Spleen (tissue), 11 donors: ENCODE results near the gene VTI1A. TPM values are rescaled to one million over a fixed set of nuclear protein-coding genes. Genes with fewer than 3 reads are reported as not detected.
A peak's percentile ranks its signal among the peaks of the same experiment; 100 is the strongest.

ENCODE experiments used
- DNase-seq: peaks from one replicate; pipeline ENCODE4 v3.0.0-alpha.2; 2020
- H3K27ac ChIP-seq, 8 donors: fragments of 200-600 bp; sonication (generic) in 7 of 8; 1 replicate in 4 of 8; 2 replicates in 4 of 8; pipeline versions ENCODE4 v1.5.0 to v1.8.0; 2016 to 2021; ENCODE audit warnings: inconsistent platforms in 4 of 8, mild to moderate bottlenecking in 4 of 8, moderate library complexity in 1 of 8
- H3K27me3 ChIP-seq, 7 donors: fragments of 200-600 bp; sonication (generic) in 6 of 7; replicated peaks in 1 of 7; 1 replicate in 4 of 7; 2 replicates in 3 of 7; pipeline versions ENCODE4 v1.5.0 to v1.8.0; 2016 to 2021; ENCODE audit warnings: inconsistent platforms in 3 of 7, mild to moderate bottlenecking in 1 of 7
- H3K36me3 ChIP-seq, 6 donors: fragments of 200-600 bp; sonication (generic) in 5 of 6; 1 replicate in 4 of 6; 2 replicates in 2 of 6; pipeline versions ENCODE4 v1.5.0 to v1.8.0; 2016 to 2021; ENCODE audit warnings: inconsistent platforms in 2 of 6
- H3K4me1 ChIP-seq, 6 donors: fragments of 200-600 bp; sonication (generic) in 5 of 6; 1 replicate in 3 of 6; 2 replicates in 3 of 6; pipeline versions ENCODE4 v1.5.0 to v1.8.0; 2016 to 2021; ENCODE audit warnings: inconsistent platforms in 3 of 6
- H3K4me3 ChIP-seq, 8 donors: fragments of 200-600 bp; sonication (generic) in 7 of 8; 1 replicate in 4 of 8; 2 replicates in 4 of 8; pipeline versions ENCODE4 v1.5.0 to v1.8.0; 2016 to 2021; ENCODE audit warnings: inconsistent platforms in 4 of 8, mild to moderate bottlenecking in 4 of 8, moderate library complexity in 2 of 8
- H3K9me3 ChIP-seq, 8 donors: fragments of 200-600 bp; sonication (generic) in 7 of 8; 1 replicate in 4 of 8; 2 replicates in 4 of 8; pipeline versions ENCODE4 v1.5.0 to v1.8.0; 2016 to 2021; ENCODE audit warnings: inconsistent platforms in 4 of 8
- CTCF ChIP-seq, 11 experiments: fragments of 200-600 bp in 7 of 11; fragments of 450-650 bp in 4 of 11; sonication (generic) in 4 of 11; IDR thresholded peaks in 8 of 11; conservative IDR thresholded peaks in 3 of 11; 1 replicate in 7 of 11; 2 replicates in 4 of 11; pipeline versions ENCODE4 v1.4.0 to v1.8.0; 2016 to 2021; ENCODE audit warnings: antibody characterized with exemption in 11 of 11, inconsistent platforms in 4 of 11, mild to moderate bottlenecking in 1 of 11
- POLR2A ChIP-seq, 3 donors: fragments of 450-650 bp; IDR thresholded peaks; one replicate each; pipeline ENCODE4 v1.5.1; 2017; ENCODE audit warnings: antibody characterized with exemption in 3 of 3, mild to moderate bottlenecking in 1 of 3
- POLR2AphosphoS5 ChIP-seq, 3 donors: sonication (generic); formaldehyde crosslinking; IDR thresholded peaks; one replicate each; pipeline ENCODE4 v1.5.1; 2017; ENCODE audit warnings: antibody characterized with exemption in 3 of 3
- WGBS, 5 donors: extraction: QIAGEN DNeasy Blood & Tissue Kit in 3 of 5; methylation state at CpG; one replicate each; pipeline versions ENCODE4 v1.1.5 to v1.1.7; 2013 to 2018; 5-methylcytosine and 5-hydroxymethylcytosine counted together
- intact Hi-C: fragments of 100-400 bp; cut with DNase I; formaldehyde crosslinking; loops from one replicate; pipeline ENCODE4 v1.15.0; 2023; ENCODE audit warnings: low total_unique reads
- polyA plus RNA-seq, 3 donors: library from polyadenylated mRNA; stranded (reverse); fragments of 200-250 nt; gene quantifications; one replicate each; pipeline ENCODE4 v1.2.1, GENCODE V29; 2013
- total RNA-seq, 7 donors: library from RNA; depleted of rRNA in 3 of 7; stranded (reverse); fragments of >200 nt in 3 of 7; fragmentation: NEBNext Ultra II Directional in 4 of 7; extraction: Animal tissue kit (Norgen Biotek cat#: 25700) in 4 of 7; gene quantifications; one replicate each; pipeline versions ENCODE4 v1.1.0 to v1.2.1, GENCODE V29; 2016 to 2021
- donor health status: healthy with polysubstance abuse.
- donor health status: DM: no; HTN: no; CAD: no; lungs with moderate emphysema.
- donor health status: DM: no; HTN: no; CAD: no.
- donor health status: Bipolar disorder and iron deficiency.
- donor health status: healthy.
- donor health status: DM: no; HTN: no; CAD: no.
- donor health status: DM: yes; HTN: yes; CAD: no.

VTI1A gene
- total and polyA plus RNA-seq, 10 donors = 7.8 to 129 (median 56.2) TPM

- peaks cover 0 to 13% (median 7%) of the 10 kb centered on the region in 6 donors for H3K4me1 ChIP-seq
- no peak for DNase-seq
- TF ChIP-seq POLR2AphosphoS5 (IDR thresholded peaks at IDR 0.05) = no peak
- no peak for TF ChIP-seq CTCF (IDR thresholded peaks at IDR 0.05 in 8 of 11, conservative IDR thresholded peaks at IDR 0.05 in 3 of 11)
- TF ChIP-seq POLR2A (IDR thresholded peaks at IDR 0.05) = no peak
- peak overlapping the region in 1 of 8 donors; percentile 23 for H3K27ac ChIP-seq
- WGBS, 5 donors = 56 to 88% (median 72%) methylated on average over 3 of the region's 3 CpGs
- intact Hi-C loops = no loop called here
- no peak overlapping the region for H3K4me3 ChIP-seq
- no peaks in the 10 kb centered on the region for H3K9me3 ChIP-seq
- no peaks in the 10 kb centered on the region for H3K27me3 ChIP-seq
- H3K36me3 ChIP-seq = peaks cover 0 to 10% (median 0%) of the 10 kb centered on the region in 6 donors
Observed at GRCh38 chr10:112732277-112732921, 285.4 kb downstream of the VTI1A start.

- peaks cover 0 to 26% (median 0%) of the 10 kb centered on the region in 6 donors for H3K36me3 ChIP-seq
- TF ChIP-seq CTCF (IDR thresholded peaks at IDR 0.05 in 8 of 11, conservative IDR thresholded peaks at IDR 0.05 in 3 of 11) (no peak), POLR2AphosphoS5 (IDR thresholded peaks at IDR 0.05) (no peak), POLR2A (IDR thresholded peaks at IDR 0.05) (no peak)
- no peaks in the 10 kb centered on the region for H3K9me3 ChIP-seq
- no peak overlapping the region for H3K4me3 ChIP-seq
- DNase-seq = no peak
- WGBS, 5 donors = 82 to 93% (median 84%) methylated on average over 4 of the region's 4 CpGs
- peaks cover 0 to 13% (median 7%) of the 10 kb centered on the region in 6 donors for H3K4me1 ChIP-seq
- no peaks in the 10 kb centered on the region for H3K27me3 ChIP-seq
- intact Hi-C loops = no loop called here
- no peak overlapping the region for H3K27ac ChIP-seq
Observed at GRCh38 chr10:112735041-112735695, 288.2 kb downstream of the VTI1A start.

DNA sequence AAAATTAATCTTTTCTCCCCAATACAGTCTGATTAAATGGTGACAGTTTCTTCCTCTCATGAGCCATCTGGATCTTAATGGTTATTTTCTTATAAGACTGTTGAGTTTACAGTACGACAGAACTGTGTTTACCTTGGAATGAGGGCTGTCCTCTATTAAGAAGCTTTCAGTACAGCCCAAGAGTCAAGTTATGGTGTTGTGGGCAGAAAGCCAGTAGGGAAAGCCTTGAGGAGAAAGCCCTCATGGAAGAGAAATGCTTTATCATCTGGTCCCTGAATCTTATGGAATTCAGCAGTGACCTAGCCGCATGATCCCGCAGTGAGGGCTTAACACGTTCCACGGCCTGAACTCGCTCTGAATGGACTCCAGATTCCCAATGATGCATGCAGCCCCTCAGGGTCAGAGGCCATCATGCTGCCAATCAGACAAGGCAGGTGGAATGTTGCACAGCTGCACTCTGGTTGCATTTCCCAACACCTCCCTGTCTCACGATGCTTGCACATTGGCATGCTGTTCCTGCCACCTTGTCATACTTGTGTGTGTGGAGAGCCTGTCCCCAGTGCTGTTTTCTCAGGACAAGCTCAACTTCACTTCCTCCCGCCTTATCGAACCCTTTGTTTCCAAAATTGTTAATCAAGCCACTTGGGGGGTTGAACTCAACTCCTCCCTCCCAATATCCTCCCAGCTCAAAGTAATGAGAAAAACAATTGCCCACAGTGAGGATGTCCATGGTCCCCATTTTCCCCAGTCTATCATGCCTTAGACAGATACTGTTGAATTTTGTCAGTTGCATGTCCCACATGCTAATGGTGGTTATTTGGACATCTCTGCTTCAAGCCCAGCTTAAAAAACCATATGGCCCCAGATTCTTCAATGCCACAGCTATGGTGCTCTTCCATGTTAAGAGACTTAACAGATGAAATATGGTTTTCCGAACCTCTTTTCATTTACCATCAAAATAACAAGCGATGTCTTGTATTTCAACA lies 291.9 kb downstream of the VTI1A start:
- 93 to 98% (median 94%) methylated on average over 11 of the region's 11 CpGs for WGBS, 5 donors

More for the DNA sequence above, 291.9 kb downstream of the VTI1A start:
- no peaks in the 10 kb centered on the region for H3K9me3 ChIP-seq
- TF ChIP-seq CTCF (IDR thresholded peaks at IDR 0.05 in 8 of 11, conservative IDR thresholded peaks at IDR 0.05 in 3 of 11) (no peak), POLR2AphosphoS5 (IDR thresholded peaks at IDR 0.05) (no peak), POLR2A (IDR thresholded peaks at IDR 0.05) (no peak)
- no peaks in the 10 kb centered on the region for H3K27me3 ChIP-seq
- DNase-seq = no peak
- no peak overlapping the region for H3K4me3 ChIP-seq
- intact Hi-C loops = no loop called here
- peaks cover 0 to 17% (median 10%) of the 10 kb centered on the region in 6 donors for H3K4me1 ChIP-seq
- H3K36me3 ChIP-seq = peaks cover 0 to 26% (median 0%) of the 10 kb centered on the region in 6 donors
- H3K27ac ChIP-seq = no peak overlapping the region
